ENCODE measurements around the gene POLDIP2. TPM values are rescaled to one million over a fixed set of nuclear protein-coding genes. Genes with fewer than 3 reads are reported as not detected.

The POLDIP2 gene
- total RNA-seq, 2 experiments from 2014 or later: 22.1 to 23.9 TPM

DNA sequence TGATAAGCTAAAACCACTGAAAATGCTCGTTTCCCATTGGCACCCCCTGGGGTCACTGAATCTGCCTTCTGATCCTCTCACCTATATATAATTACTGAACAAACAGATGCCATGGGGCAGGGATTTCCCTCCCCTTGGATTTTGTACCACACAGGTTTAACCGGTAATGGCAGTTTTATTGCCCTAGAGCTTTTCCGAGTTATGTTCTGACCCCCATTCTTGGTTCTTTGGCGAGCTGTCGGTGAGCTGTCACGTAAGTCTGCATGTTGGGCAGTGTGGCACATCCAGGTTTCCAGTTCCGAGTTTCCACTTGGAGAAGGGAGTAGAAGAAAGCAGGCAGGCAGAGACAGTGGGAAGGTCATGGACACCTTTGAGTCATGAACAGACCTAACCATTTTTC is 31.2 kb downstream of the POLDIP2 start:
- H3K9me3 ChIP-seq (ENCODE audit: control insufficient read depth in 1 of 2, insufficient read depth in 1 of 2, low read length in 2 of 2): no peaks in the 10 kb centered on the region
- no peaks in the 10 kb centered on the region for H3K4me1 ChIP-seq (ENCODE audit: insufficient read depth, low read length)
- TF ChIP-seq, protein P1, sequence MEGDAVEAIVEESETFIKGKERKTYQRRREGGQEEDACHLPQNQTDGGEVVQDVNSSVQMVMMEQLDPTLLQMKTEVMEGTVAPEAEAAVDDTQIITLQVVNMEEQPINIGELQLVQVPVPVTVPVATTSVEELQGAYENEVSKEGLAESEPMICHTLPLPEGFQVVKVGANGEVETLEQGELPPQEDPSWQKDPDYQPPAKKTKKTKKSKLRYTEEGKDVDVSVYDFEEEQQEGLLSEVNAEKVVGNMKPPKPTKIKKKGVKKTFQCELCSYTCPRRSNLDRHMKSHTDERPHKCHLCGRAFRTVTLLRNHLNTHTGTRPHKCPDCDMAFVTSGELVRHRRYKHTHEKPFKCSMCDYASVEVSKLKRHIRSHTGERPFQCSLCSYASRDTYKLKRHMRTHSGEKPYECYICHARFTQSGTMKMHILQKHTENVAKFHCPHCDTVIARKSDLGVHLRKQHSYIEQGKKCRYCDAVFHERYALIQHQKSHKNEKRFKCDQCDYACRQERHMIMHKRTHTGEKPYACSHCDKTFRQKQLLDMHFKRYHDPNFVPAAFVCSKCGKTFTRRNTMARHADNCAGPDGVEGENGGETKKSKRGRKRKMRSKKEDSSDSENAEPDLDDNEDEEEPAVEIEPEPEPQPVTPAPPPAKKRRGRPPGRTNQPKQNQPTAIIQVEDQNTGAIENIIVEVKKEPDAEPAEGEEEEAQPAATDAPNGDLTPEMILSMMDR (IDR thresholded peaks at IDR 0.05): no peak
- intact Hi-C loops (cut with DNase I, micrococcal nuclease): no loop called here
- CTCF ChIA-PET: no interaction called here
- POLR2A ChIA-PET: interaction anchor here (1.8 kb wide), 1 partner anchor 9 kb away, joined by 7 read pairs; the partner anchor contains the start of genes IFT20 and TNFAIP1
- Mint-ChIP-seq H3K4me1 (ENCODE audit: low read depth) (no peaks in the 10 kb centered on the region), H3K9me3 (no peaks in the 10 kb centered on the region), H3K36me3 (ENCODE audit: low read depth) (peaks cover 43% of the 10 kb centered on the region), H3K27me3 (no peaks in the 10 kb centered on the region), H3K27ac (no peak overlapping the region), H3K4me3 (no peak overlapping the region)
- DNase-seq (no peak), ATAC-seq (ENCODE audit: poor library complexity) (no peak)
- peaks cover 29% of the 10 kb centered on the region for H3K36me3 ChIP-seq (ENCODE audit: insufficient read depth, low read length)
- H3K4me3 ChIP-seq (ENCODE audit: low read length): no peak overlapping the region
- no peaks in the 10 kb centered on the region for H3K27me3 ChIP-seq (ENCODE audit: control insufficient read depth in 1 of 2, insufficient read depth in 2 of 2, low read length in 2 of 2)
- H3K27ac ChIP-seq (ENCODE audit: low read depth in 1 of 2, low read length in 2 of 2): no peak overlapping the region

GRCh38 chr17:28325211-28325610 is 32.1 kb downstream of the POLDIP2 start:
- DNase-seq: no peak
- ChIA-PET POLR2A (interaction anchor here (1.8 kb wide), 1 partner anchor 10 kb away, joined by 7 read pairs; the partner anchor contains the start of genes IFT20 and TNFAIP1), CTCF (interaction anchor here (0.7 kb wide), 1 partner anchor 73 kb away, joined by 3 read pairs; no protein-coding TSS in a partner anchor)
- no peaks in the 10 kb centered on the region for H3K27me3 ChIP-seq (ENCODE audit: control insufficient read depth in 1 of 2, insufficient read depth in 2 of 2, low read length in 2 of 2)
- no peaks in the 10 kb centered on the region for H3K9me3 ChIP-seq (ENCODE audit: control insufficient read depth in 1 of 2, insufficient read depth in 1 of 2, low read length in 2 of 2)
- H3K4me3 ChIP-seq (ENCODE audit: low read length): no peak overlapping the region
- intact Hi-C loops (cut with DNase I, micrococcal nuclease): no loop called here
- no peak for ATAC-seq (ENCODE audit: poor library complexity)
- no peaks in the 10 kb centered on the region for H3K4me1 ChIP-seq (ENCODE audit: insufficient read depth, low read length)
- TF ChIP-seq, protein P1 (IDR thresholded peaks at IDR 0.05): no peak
- Mint-ChIP-seq H3K27me3 (no peaks in the 10 kb centered on the region), H3K9me3 (no peaks in the 10 kb centered on the region), H3K27ac (no peak overlapping the region), H3K36me3 (ENCODE audit: low read depth) (peaks cover 35% of the 10 kb centered on the region), H3K4me3 (no peak overlapping the region), H3K4me1 (ENCODE audit: low read depth) (peaks cover under 1% of the 10 kb centered on the region)
- H3K27ac ChIP-seq (ENCODE audit: low read depth in 1 of 2, low read length in 2 of 2): no peak overlapping the region
- peaks cover 20% of the 10 kb centered on the region for H3K36me3 ChIP-seq (ENCODE audit: insufficient read depth, low read length)

DNA sequence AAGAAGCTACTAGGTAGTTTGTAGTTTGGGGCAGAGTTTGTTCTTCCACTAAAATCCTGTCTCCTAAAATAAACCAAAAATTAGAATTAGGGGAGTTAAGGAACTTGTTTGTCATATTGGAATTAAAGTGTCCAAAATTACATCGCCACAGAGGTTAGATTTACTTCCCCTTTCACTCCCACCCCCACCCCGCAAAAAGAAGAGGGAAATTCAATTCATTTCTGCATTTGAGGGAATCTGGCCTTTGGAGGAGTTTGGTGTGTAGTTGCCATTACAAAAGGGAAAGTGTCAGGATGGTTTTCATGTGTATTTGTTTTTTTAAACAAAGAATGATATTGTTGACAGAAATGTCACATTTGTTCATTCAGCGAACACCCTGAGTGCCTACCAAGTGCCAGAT is 32.5 kb downstream of the POLDIP2 start:
- H3K27ac ChIP-seq (ENCODE audit: low read depth in 1 of 2, low read length in 2 of 2): no peak overlapping the region
- H3K4me1 ChIP-seq (ENCODE audit: insufficient read depth, low read length): peaks cover 2% of the 10 kb centered on the region
- peaks cover 20% of the 10 kb centered on the region for H3K36me3 ChIP-seq (ENCODE audit: insufficient read depth, low read length)
- ChIA-PET POLR2A (interaction anchor here (1.8 kb wide), 1 partner anchor 11 kb away, joined by 7 read pairs; the partner anchor contains the start of genes IFT20 and TNFAIP1), CTCF (interaction anchor here (0.7 kb wide), 1 partner anchor 73 kb away, joined by 3 read pairs; no protein-coding TSS in a partner anchor)
- no peak overlapping the region for H3K4me3 ChIP-seq (ENCODE audit: low read length)
- Mint-ChIP-seq H3K36me3 (ENCODE audit: low read depth) (peaks cover 35% of the 10 kb centered on the region), H3K4me1 (ENCODE audit: low read depth) (peaks cover 5% of the 10 kb centered on the region), H3K27me3 (no peaks in the 10 kb centered on the region), H3K9me3 (no peaks in the 10 kb centered on the region), H3K4me3 (no peak overlapping the region), H3K27ac (no peak overlapping the region)
- H3K9me3 ChIP-seq (ENCODE audit: control insufficient read depth in 1 of 2, insufficient read depth in 1 of 2, low read length in 2 of 2): no peaks in the 10 kb centered on the region
- ATAC-seq (ENCODE audit: poor library complexity) (no peak), DNase-seq (no peak)
- H3K27me3 ChIP-seq (ENCODE audit: control insufficient read depth in 1 of 2, insufficient read depth in 2 of 2, low read length in 2 of 2): no peaks in the 10 kb centered on the region
- TF ChIP-seq, protein P1 (IDR thresholded peaks at IDR 0.05): no peak
- intact Hi-C loops (cut with DNase I, micrococcal nuclease): no loop called here

Measured in CD4-positive, alpha-beta T cell (primary cell).